CD14-positive monocyte (primary cell): ENCODE data around the gene POLR2H. TPM values are rescaled to one million over a fixed set of nuclear protein-coding genes. Genes with fewer than 3 reads are reported as not detected.

Source experiments
- DNase-seq, 3 donors: peaks; one replicate each; pipeline ENCODE4 v3.0.0-alpha.2; 2011 to 2022
- H2AFZ ChIP-seq: 2 replicates; pipeline ENCODE4 v1.6.0; 2012; ENCODE audit warnings: mild to moderate bottlenecking, low read depth, low read length, inconsistent platforms; ENCODE audit not compliant: insufficient read depth, poor library complexity, severe bottlenecking
- H3K27ac ChIP-seq, 2 donors: 1 replicate in 1 of 2; 2 replicates in 1 of 2; pipeline ENCODE4 v1.5.1; 2012 to 2013; ENCODE audit warnings: low read length in 2 of 2, control low read depth in 1 of 2, inconsistent platforms in 1 of 2, low read depth in 1 of 2, mild to moderate bottlenecking in 1 of 2
- H3K27me3 ChIP-seq, 2 donors: one replicate each; pipeline versions ENCODE4 v1.6.0 to v1.6.1; 2011 to 2013; ENCODE audit warnings: low read length in 2 of 2; ENCODE audit not compliant: control insufficient read depth in 2 of 2, insufficient read depth in 2 of 2
- H3K36me3 ChIP-seq, 2 donors: replicated peaks in 1 of 2; 1 replicate in 1 of 2; 2 replicates in 1 of 2; pipeline versions ENCODE4 v1.5.1 to v1.6.1; 2012 to 2013; ENCODE audit warnings: low read length in 2 of 2, control low read depth in 1 of 2, inconsistent platforms in 1 of 2, mild to moderate bottlenecking in 1 of 2; ENCODE audit not compliant: insufficient read depth in 2 of 2, control insufficient read depth in 1 of 2
- H3K4me1 ChIP-seq, 2 donors: 1 replicate in 1 of 2; 2 replicates in 1 of 2; pipeline versions ENCODE4 v1.5.1 to v1.6.1; 2012 to 2013; ENCODE audit warnings: low read length in 2 of 2, control low read depth in 1 of 2, inconsistent platforms in 1 of 2, mild to moderate bottlenecking in 1 of 2, moderate library complexity in 1 of 2; ENCODE audit not compliant: insufficient read depth in 2 of 2, control insufficient read depth in 1 of 2
- H3K4me2 ChIP-seq: replicated peaks from 2 replicates; pipeline ENCODE3; 2012; ENCODE audit warnings: low read length, moderate library complexity, mild to moderate bottlenecking; ENCODE audit not compliant: poor library complexity, severe bottlenecking; ENCODE audit errors: extremely low read depth
- H3K4me3 ChIP-seq, 3 experiments: fragments of 200-600 bp in 1 of 3; sonication (generic) in 1 of 3; replicated peaks in 1 of 3; 1 replicate in 2 of 3; 2 replicates in 1 of 3; pipeline ENCODE4 v1.5.1; 2011 to 2013; ENCODE audit warnings: low read length in 3 of 3, mild to moderate bottlenecking in 3 of 3, control low read depth in 2 of 3, low read depth in 2 of 3, inconsistent platforms in 1 of 3, moderate library complexity in 1 of 3
- H3K79me2 ChIP-seq: 2 replicates; pipeline ENCODE4 v1.6.0; 2012; ENCODE audit warnings: mild to moderate bottlenecking, control low read depth, inconsistent platforms, low read length, moderate library complexity; ENCODE audit not compliant: insufficient read depth
- H3K9ac ChIP-seq: 2 replicates; pipeline ENCODE4 v1.6.0; 2017; ENCODE audit warnings: low read length, mild to moderate bottlenecking; ENCODE audit not compliant: insufficient read depth, poor library complexity, severe bottlenecking
- H3K9me3 ChIP-seq, 2 donors: replicated peaks in 1 of 2; 1 replicate in 1 of 2; 2 replicates in 1 of 2; pipeline versions ENCODE4 v1.5.1 to v1.6.1; 2012 to 2013; ENCODE audit warnings: low read length in 2 of 2, control low read depth in 1 of 2; ENCODE audit not compliant: control insufficient read depth in 1 of 2, insufficient read depth in 1 of 2
- H4K20me1 ChIP-seq: 2 replicates; pipeline ENCODE4 v1.6.0; 2012; ENCODE audit warnings: mild to moderate bottlenecking, low read length, control low read depth, moderate library complexity; ENCODE audit not compliant: insufficient read depth
- H3K27ac Mint-ChIP-seq, 7 donors: one replicate each; pipeline ENCODE4 v1.8.0; 2020; ENCODE audit warnings: mild to moderate bottlenecking in 7 of 7, mixed read lengths in 7 of 7, moderate library complexity in 6 of 7, inconsistent platforms in 2 of 7
- H3K27me3 Mint-ChIP-seq, 3 donors: one replicate each; pipeline ENCODE4 v1.8.0; 2021 to 2022; ENCODE audit warnings: low read depth in 3 of 3, mild to moderate bottlenecking in 3 of 3, mixed read lengths in 3 of 3, moderate library complexity in 3 of 3, inconsistent platforms in 1 of 3
- H3K36me3 Mint-ChIP-seq, 2 donors: one replicate each; pipeline ENCODE4 v1.8.0; 2020; ENCODE audit warnings: mixed read lengths in 2 of 2, inconsistent platforms in 1 of 2, mild to moderate bottlenecking in 1 of 2
- H3K4me1 Mint-ChIP-seq: one replicate; pipeline ENCODE4 v1.8.0; 2020; ENCODE audit warnings: mild to moderate bottlenecking, mixed read lengths
- H3K4me3 Mint-ChIP-seq, 2 donors: one replicate each; pipeline ENCODE4 v1.8.0; 2020; ENCODE audit warnings: mild to moderate bottlenecking in 2 of 2, mixed read lengths in 2 of 2, moderate library complexity in 1 of 2
- H3K9me3 Mint-ChIP-seq, 7 donors: one replicate each; pipeline ENCODE4 v1.8.0; 2020 to 2022; ENCODE audit warnings: mixed read lengths in 7 of 7, mild to moderate bottlenecking in 6 of 7, moderate library complexity in 6 of 7, inconsistent platforms in 2 of 7
- CTCF ChIP-seq: fragments of 200-600 bp; IDR thresholded peaks from one replicate; pipeline ENCODE4 v1.8.0; 2022; ENCODE audit warnings: antibody characterized with exemption, mild to moderate bottlenecking
- WGBS: methylation state at CpG from one replicate; pipeline ENCODE4 v1.1.5; 2013; ENCODE audit warnings: missing lambda C conversion rate; ENCODE audit not compliant: insufficient coverage; 5-methylcytosine and 5-hydroxymethylcytosine counted together
- intact Hi-C, 2 donors: fragments of 100-400 bp; cut with micrococcal nuclease; formaldehyde crosslinking; loops; one replicate each; pipeline versions ENCODE4 v1.15.0 to v1.15.1; 2023
- polyA plus RNA-seq, 3 donors: library from polyadenylated mRNA; depleted of rRNA in 1 of 3; unstranded in 2 of 3; stranded (reverse) in 1 of 3; fragments of 300-500 nt in 2 of 3; fragments of >200 nt in 1 of 3; fragmentation: Illumina TruSeq in 2 of 3; gene quantifications; 1 replicate in 2 of 3; 2 replicates in 1 of 3; pipeline ENCODE4 v1.2.3, GENCODE V29; 2012 to 2021

The POLR2H gene
- polyA plus RNA-seq, 3 donors, result 21.7 to 67.3 (median 24.6) TPM

- peaks cover 19 to 22% of the 10 kb centered on the region in 2 donors for H3K36me3 Mint-ChIP-seq
- H3K4me1 ChIP-seq, result peaks cover 0 to 6% of the 10 kb centered on the region in 2 donors
- H3K9me3 Mint-ChIP-seq, result peaks cover 0 to 2% (median 0%) of the 10 kb centered on the region in 7 donors
- peaks cover 4% of the 10 kb centered on the region for H3K4me1 Mint-ChIP-seq
- no peak for DNase-seq
- TF ChIP-seq CTCF, result no peak
- peaks cover 12 to 25% of the 10 kb centered on the region in 2 donors for H3K36me3 ChIP-seq
- no peak overlapping the region for H3K27ac Mint-ChIP-seq
- no peak overlapping the region for H3K27ac ChIP-seq
- no peaks in the 10 kb centered on the region for H4K20me1 ChIP-seq
- H2AFZ ChIP-seq, result no peak overlapping the region
- no peak overlapping the region for H3K4me3 ChIP-seq
- WGBS, result 74% methylated on average over 8 of the region's 8 CpGs
- peaks cover 0 to 21% of the 10 kb centered on the region in 2 donors for H3K27me3 ChIP-seq
- no peaks in the 10 kb centered on the region for H3K9me3 ChIP-seq
- intact Hi-C loops, result loop anchor here (10.0 kb wide), 2 partner anchors 402 to 422 kb away; no protein-coding TSS in a partner anchor
- no peaks in the 10 kb centered on the region for H3K79me2 ChIP-seq
- H3K4me2 ChIP-seq, result no peak overlapping the region
- peaks cover 23 to 47% (median 36%) of the 10 kb centered on the region in 3 donors for H3K27me3 Mint-ChIP-seq
- H3K4me3 Mint-ChIP-seq, result no peak overlapping the region
- H3K9ac ChIP-seq, result no peak overlapping the region
These were observed 10.8 kb downstream of the POLR2H start for GRCh38 chr3:184372296-184372821.

GRCh38 chr3:184372911-184373310 lies 11.4 kb downstream of the POLR2H start:
- H4K20me1 ChIP-seq, result no peaks in the 10 kb centered on the region
- H3K36me3 ChIP-seq, result peaks cover 9 to 19% of the 10 kb centered on the region in 2 donors
- peaks cover 26 to 53% (median 41%) of the 10 kb centered on the region in 3 donors for H3K27me3 Mint-ChIP-seq
- TF ChIP-seq CTCF, result no peak
- H3K79me2 ChIP-seq, result no peaks in the 10 kb centered on the region
- peaks cover 0 to 2% (median 0%) of the 10 kb centered on the region in 7 donors for H3K9me3 Mint-ChIP-seq
- peaks cover 14 to 18% of the 10 kb centered on the region in 2 donors for H3K36me3 Mint-ChIP-seq
- 71% methylated on average over 1 of the region's 5 CpGs for WGBS
- H3K9ac ChIP-seq, result no peak overlapping the region
- H3K27ac Mint-ChIP-seq, result no peak overlapping the region
- H3K4me3 Mint-ChIP-seq, result no peak overlapping the region
- H3K4me2 ChIP-seq, result no peak overlapping the region
- H3K4me1 Mint-ChIP-seq, result peaks cover 4% of the 10 kb centered on the region
- peaks cover 0 to 6% of the 10 kb centered on the region in 2 donors for H3K4me1 ChIP-seq
- no peak overlapping the region for H2AFZ ChIP-seq
- no peak overlapping the region for H3K4me3 ChIP-seq
- H3K9me3 ChIP-seq, result no peaks in the 10 kb centered on the region
- H3K27me3 ChIP-seq, result peaks cover under 1 to 26% of the 10 kb centered on the region in 2 donors
- H3K27ac ChIP-seq, result no peak overlapping the region
- no peak for DNase-seq
- intact Hi-C loops, result loop anchor here (10.0 kb wide), 2 partner anchors 402 to 422 kb away; no protein-coding TSS in a partner anchor
